Suppressor macrophage treated with lipopolysaccharide for 4 hours (primary cell): ENCODE data around the gene GATAD2B.
"Not testable (repeated sequence)": the region's sequence is repeated elsewhere in the genome, so short reads cannot be mapped to it uniquely, and the experiment has no call there.

ENCODE experiments used
- DNase-seq: peaks from one replicate; pipeline ENCODE4 v3.0.0-alpha.2; 2020

GATAD2B gene

DNA sequence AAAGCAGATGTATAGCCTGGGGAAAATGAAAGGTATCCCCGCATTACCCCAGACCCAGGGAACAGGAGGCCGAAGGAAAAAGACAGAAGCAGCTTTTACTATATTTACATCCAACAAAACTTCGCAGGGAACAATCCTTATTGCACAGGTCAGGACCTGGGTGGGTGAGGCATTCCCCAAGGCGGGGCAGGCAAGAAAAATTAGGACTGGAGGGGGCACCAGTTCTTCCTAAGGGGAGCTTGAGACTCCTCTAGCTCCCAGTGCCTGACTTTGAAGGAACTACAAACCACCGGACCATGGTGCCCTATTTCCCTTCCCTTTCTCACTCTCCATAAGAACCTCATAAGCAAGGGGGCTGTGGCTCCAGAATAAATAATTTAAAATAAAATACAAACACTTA lies 6.7 kb upstream of the GATAD2B start:
- no peak for DNase-seq

DNA sequence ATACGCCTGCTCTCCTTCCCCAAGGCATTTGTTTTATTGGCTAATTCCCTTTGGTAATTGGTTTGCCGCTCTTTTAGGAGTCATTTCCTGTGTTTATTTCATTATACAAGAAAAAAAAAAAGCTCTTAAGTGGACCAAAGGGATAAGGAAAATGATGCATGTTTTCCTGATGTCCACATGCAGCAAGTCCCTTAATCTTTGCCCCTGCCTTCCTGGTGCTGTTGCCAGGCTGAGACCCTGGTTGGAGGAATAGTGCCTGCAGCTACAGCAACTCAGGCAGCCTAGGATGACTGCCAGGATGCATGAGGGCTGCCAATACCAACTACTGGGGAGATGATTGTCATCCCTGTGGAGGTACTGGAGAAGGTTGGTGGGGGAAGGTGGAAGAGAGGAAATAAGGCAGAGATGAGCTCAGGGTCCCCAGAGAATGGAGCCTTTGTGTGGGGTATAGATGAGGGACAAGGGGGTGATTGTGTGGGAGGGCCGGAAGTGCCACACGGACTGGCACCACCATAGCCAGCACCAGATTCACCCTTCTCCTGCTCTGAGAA lies 6.1 kb upstream of the GATAD2B start:
- DNase-seq = no peak

DNA sequence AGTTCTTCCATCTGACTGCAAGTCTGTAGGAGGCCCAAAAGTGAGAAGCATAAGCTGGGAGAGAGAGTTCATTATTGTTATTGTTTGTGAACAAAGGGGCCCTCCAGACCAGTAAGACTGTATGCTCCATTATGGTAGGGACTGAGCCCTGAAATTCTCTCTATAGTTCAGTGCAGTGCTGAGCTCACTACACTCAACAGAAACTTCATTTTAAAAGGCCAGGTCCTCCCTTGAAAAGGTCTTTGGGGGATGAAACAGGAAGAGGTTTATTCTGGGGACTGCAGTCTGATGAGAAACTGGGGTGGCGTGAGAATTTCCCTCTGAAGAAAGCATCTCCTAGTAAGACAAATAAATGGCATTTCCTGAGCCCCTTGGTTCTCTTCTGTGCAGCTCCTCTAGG lies 5.5 kb upstream of the GATAD2B start:
- DNase-seq = no peak

DNA sequence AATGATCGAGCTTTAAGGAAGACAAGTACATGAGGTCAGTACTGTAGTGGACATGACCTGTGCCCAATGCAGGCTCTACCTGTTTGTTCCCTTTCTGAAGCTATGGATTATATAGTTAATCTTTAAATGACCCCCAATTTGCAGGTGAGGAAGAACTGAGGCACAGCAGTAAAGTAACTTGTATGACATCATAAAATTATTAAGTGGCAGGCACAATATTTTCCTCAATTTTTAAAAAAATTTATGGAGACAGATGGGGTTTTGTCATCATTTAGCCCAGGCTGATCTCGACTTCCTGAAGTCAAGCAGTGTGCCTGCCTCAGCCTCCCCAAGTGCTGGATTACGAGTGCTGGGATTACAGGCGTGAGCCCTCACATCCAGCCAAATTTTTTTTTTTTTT lies 3.6 kb upstream of the GATAD2B start:
- no peak for DNase-seq

DNA sequence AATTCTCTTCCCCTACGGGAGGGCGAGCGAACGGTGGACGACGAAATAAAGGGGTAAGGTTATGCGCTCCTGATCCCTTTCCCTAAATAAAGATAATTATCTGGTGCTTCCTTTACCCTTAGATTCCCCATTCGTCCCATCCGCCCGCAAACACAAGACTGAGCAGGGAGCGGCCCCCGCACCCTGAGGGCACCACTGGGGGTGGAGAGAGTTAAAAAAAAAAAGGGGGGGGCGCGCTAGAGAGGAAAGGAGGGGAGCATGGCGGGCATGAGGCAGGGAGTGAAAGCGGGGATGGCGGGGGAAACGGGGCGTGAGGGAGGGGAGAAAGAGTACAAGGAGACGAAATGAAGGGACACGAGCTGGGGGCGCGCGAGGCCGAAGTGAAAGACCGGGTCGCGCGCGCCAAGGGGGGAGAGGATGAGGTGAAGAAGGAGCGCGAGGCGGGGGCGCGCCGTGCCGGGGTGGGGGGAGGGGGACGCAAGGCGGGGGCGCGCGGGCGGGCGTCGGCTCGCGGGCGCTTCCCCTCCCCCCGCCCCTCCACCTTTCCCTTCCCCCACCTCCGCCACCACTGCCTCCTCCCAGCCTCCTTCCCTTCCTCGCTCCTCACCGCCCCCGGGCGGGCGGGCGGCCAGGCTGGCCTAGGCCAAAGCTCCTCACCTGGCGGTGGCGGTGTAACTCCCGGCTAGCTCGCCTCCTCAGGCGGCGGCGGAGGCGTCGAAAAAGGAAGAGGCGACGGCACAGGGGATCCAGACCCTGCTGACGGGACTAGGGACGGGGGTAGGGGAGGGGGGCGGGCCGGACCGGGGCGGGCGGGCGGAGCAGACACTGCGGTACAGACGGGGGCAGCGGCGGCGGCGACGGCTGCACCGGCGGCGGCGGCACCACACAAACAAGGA lies 448 bp downstream of the GATAD2B start:
- peak; percentile 27 for DNase-seq

DNA sequence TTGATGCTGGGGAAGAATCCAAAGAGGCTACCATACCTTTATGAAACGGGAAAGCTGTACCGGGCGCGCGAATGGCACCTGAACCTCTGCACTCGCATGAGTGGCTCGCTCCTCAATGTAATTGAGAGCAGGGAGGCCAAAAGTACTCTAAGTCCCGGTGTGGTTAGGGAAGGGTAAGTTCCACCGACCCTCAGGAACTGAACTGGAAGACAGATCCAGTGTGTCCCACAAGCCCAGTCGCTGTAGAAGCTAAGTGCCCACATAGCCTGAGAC lies 1.0 kb downstream of the GATAD2B start:
- DNase-seq = no peak

DNA sequence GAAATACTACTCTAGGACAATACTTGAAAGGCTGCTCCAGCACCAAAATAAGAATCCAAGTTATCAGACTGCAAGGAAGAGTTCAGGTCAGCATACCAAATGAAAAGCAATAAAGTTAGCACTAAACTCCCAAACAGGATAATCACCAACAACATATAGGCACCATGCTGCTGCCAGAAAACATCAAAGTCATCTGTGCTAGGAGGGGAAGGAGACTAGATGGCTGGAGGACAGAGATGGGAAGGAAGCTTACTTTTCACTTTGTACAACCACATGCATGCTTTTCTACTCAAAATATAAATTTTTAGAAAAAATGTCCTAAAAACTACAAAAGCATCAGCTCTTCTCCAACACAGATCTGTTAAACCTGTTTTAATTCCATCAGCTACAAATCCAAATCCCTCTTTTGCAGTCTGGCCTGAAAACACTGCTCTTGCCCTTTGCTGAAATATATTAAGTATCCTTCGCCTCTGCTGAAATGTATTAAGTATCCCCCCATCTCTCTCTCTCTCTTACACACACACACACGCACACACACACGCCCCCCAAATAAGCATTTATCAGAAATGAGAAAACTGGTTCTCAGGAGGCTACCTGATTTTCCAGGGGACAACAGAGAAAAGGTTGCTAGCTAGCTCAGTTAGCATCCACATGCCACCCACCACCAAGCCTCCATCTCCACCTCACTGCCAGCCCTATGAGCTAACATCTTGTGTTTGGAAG lies 1.5 kb downstream of the GATAD2B start:
- DNase-seq = no peak

DNA sequence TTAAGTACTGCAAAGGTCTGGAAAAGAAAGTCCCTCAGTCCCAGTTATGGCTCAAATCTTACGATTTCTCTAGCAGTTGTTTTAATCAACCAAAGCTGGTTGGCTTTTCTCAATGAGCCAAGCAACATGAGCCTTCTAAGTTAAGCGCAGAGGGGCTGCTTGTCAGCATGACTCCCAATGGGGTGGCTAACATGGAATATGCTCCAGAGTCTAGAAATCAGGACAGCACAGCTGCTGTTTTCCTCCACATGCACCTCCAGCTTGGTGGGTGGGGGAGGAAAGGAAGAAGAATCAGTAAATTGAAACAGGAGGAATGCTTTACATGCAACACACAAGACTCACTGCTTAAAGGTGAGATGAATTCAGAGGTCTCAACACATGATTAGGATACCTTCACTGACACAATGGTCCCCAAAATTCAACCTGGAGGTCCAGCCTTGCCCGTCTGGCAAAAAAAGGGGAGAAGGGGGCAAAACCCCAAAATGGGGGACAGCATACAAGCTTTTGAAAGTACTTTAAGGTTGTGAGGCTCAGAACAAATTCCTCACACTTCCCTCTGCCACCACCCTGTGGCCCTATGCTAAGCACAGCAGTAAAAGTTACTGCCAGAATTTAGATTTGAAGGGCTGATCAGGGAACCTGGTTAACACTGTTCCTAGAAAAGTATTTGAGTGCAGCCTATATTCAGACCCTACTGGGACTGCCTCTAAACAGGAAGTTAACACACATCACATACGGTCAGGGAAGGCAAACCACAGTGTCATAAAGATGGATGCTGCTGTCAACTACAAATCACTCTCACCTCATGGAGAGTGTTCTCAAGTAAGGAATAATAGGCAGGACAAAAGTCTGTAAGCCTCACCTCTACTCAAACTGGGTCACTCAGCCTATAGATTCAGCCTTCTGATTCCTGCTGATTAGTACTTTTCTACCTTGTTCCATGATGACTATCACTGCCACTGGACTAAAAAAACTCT lies 2.6 kb downstream of the GATAD2B start:
- peak; percentile 22 for DNase-seq

DNA sequence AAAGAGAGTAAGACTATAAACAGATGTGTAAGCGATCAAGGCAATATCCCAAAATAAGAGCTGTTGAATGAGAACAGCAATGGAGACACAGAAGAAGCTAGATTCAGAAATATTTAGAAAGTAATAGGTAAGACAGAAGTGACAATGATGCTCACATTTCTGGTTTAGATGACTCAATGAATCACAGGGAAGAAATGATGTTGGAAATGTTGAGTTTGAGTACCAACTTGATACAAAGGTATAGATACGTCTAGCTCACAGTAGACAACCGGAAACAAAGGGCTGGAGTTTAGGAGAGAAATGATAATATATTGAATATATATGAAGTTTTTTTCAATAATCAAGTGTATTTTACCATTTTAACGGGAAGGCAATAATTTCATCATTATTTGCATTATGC lies 6.5 kb downstream of the GATAD2B start:
- DNase-seq = no peak

DNA sequence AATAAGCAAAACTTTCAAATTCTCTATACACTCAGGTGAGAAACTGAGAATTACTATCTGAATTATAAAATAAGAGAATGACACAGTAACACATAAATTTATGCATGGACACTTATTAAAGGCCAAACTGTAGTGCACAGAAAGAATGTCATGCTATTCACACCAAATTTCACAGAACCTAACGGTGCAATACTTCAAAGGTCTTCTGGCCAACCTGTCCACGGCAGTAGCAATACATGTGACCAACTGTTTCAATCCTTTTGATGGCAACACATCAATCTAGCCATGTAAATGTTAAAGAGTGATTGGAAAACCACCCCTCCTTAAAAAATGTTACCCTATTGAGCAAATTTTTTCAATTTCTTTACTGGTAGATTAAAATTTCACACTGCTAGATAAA lies 10.4 kb downstream of the GATAD2B start:
- no peak for DNase-seq

DNA sequence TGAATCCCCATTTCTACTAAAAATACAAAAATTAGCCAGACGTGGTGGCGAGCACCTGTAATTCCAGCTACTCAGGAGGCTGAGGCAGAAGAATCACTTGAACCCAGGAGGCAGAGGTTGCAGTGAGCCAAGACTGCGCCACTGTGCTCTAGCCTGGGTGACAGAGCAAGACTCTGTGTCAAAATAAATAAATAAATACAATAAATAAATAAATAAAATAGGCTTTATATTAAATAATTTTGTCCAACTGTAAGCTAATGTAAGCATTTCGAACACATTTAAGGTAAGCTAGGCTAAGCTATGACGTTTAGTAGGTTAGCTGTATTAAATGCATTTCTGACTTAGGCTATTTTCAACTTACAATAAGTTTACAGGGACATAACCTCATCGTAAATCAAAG lies 12.2 kb downstream of the GATAD2B start:
- DNase-seq = not testable (repeated sequence)

DNA sequence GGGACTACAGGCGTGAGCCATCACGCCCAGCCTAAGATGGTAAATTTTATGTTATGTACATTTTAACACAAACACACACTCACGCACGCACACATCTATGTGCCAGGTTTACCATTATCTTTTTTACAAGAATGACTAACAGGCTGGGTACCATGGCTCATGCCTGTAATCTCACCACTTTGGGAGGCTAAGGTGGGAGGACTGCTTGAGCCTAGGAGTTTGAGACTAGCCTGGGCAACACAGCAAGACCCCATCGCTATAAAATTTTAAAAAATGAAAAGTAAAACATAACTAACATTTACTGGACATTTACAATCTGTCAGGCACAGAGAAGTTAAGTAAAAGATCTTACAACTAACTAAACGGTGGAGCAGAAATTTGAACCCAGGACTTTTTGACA lies 14.7 kb downstream of the GATAD2B start:
- DNase-seq = no peak

DNA sequence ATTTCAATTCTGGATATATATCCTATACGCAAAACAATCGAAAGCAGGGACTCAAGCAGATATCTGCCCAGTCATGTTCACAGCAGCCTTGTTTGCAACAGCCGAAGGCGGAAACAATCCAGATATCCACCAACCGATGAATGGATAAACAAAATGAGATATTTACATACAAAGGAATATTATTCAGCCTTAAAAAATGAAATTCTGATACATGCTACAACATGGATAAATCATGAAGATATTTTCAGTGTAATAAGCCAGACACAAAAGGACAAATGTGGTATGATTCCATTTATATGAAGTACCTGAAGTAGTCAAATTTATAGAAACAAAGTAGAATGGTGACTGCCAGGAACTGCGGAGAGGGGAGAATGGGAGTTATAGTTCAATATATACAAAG lies 15.6 kb downstream of the GATAD2B start:
- no peak for DNase-seq

DNA sequence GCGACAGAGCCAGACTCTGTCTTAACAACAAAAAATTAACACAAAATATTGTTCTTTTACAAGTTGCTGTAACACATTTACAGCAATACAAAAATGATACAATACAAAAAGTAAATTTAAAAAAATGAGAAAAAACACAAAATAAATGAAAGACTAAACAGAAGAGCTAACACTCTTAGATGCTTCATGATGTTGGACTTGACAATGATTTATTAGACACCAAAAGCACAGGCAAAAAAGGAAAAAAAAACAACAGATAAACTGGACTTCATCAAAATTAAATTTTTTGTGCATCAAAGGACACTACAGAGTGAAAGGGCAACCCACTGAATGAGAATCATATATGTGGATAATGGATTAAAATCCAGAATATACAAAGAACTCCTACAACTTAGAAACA lies 16.4 kb downstream of the GATAD2B start:
- no peak for DNase-seq

DNA sequence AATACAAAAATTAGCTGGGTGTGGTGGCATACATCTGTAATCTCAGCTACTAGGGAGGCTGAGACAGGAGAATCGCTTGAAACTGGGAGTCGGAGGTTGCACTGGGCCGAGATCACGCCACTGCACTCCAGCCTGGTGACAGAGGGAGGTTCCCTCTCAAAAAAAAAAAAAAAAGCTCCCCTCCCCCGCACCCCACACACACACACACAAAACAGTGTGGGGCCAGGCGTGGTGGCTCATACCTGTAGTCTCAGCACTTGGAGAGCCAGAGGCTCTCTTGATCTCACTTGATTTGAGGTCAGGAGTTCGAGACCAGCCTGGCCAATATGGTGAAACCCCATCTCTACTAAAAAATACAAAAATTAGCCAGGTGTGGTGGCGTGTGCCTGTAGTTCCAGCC lies 16.9 kb downstream of the GATAD2B start:
- not testable (repeated sequence) for DNase-seq

DNA sequence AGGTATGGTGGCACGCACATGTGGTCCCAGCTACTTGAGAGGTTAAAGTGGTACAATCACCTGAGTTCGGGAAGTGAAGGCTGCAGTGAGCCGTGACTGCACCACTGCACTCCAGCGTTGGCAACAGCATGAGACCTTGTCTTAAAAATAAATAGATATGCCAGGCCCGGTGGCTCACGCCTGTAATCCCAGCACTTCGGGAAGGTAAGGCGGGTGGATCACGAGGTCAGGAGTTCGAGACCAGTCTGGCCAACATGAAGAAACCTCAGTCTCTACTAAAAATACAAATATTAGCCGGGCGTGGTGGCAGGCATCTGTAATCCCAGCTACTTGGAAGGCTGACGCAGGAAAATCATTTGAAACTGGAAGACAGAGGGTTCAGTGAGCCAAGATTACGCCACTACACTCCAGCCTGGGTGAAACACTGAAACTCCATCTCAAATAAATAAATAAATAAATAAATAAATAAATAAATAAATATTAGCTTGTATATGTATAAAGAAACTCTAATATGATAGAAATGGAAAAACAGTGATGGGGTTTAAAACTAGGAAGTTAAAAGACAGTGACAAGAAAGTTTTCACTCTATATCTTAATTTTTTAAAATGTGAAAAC lies 18.8 kb downstream of the GATAD2B start:
- DNase-seq = no peak

DNA sequence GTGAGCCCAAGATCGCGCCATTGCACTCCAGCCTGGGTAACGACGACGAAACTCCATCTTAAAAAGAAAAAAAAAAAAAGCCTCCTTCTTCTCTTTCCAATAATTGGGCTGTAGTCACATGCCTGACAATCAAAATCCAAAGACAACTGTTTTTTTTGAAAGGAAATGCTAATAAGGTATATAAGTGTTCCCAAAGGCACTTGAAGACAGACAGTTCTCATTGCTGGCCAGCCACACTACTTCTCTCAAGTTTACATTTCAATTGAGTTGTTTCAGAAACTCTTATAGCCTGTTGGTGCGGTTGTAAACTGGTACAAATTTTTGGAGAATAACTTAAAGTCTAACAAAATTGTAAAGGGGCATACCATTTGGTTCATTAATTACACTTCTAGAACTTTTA lies 23.3 kb downstream of the GATAD2B start:
- DNase-seq = no peak

DNA sequence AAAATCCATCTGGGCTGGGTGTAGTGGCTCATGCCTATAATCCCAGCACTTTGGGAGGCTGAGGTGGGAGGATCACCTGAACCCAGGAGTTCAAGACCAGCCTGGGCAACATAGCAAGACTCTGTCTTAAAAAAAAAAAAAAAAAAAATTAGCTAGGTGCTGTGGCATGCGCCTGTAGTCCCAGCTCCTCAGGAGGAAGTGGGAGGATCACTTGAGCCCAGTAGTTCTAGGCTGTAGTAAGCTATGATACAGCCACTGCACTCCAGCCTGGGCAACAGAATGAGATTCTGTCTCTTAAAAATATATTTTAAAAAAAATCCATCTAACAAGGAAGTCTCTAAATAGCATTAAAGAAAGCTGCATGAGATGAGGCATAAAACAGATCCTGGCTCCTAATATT lies 26.9 kb downstream of the GATAD2B start:
- DNase-seq = not testable (repeated sequence)

DNA sequence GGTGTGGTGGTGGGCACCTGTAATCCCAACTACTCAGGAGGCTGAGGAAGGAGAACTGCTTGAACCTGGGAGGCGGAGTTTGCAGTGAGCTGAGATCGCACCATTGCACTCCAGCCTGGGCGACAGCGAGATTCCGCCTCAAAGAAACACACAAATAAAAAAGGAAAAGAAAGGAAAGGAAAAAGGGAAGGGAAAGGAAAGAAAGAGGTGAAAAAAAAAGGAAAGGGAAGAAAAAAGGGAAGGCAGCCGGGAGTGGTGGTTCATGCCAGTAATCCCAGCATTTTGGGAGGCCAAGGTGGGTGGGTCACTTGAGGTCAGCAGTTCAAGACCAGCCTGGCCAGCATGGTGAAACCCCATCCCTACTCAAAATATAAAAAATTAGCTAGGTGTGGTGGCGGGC lies 31.7 kb downstream of the GATAD2B start:
- DNase-seq = not testable (repeated sequence)

DNA sequence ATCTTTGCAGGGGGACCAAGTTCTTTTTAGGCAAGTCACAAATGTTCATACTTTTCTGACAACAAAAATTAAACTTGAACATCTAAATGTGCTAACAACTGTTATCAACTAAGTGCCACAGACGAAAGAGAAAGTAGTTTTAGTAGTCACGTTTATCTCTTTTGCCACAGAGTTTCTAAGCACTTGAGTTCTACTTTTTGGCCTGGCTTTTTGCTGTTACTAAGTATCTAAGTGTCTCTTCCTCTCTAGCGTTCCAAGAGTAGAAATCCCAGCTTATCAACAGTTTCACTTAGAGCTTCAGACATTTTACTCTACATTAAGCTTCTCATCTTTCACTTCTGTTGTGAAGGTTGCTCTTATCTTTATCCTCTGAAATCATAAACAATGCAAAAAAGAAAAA lies 34.2 kb downstream of the GATAD2B start:
- peak; percentile 70 for DNase-seq

DNA sequence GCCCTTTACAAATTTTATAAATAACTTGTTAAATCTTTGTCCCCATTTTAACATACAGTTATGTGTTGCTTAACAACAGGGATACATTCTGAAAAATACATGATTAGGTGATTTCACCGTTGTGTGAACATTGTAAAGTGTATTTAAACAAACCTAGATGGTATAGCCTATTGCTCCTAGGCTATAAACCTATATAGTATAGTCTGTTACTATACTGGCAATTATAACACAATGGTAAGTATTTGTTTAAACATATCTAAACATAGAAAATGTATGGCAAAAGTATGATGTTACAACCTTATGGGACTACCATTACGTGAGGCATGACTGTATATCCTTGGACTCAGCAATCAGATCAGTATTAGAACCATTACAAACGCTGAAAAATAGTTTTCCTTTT lies 36.6 kb downstream of the GATAD2B start:
- DNase-seq = no peak

DNA sequence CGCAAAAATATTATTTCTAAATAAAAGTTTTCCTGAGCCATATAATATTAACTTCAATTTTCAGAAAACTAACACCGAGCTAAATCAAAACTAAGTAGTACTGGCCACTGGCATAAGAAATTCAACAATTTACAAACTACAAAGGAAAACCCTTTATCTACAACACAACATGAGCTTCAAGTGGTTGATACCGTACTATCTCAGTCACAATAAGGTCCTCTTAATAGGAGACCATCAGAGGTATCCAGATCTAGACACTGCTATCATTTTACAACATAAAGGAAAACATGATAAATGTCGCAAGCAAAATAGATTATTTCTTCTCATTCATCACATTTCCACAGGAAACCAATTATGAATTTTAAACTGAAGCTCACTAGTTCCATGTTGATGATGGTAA lies 39.5 kb downstream of the GATAD2B start:
- no peak for DNase-seq
